ENCODE measurements around the gene KREMEN2. TPM values are rescaled to one million over a fixed set of nuclear protein-coding genes. Genes with fewer than 3 reads are reported as not detected.

The KREMEN2 gene
- total RNA-seq, 1 experiment from 2014 or later = not detected

GRCh38 chr16:3014971-3015370 lies 50.9 kb downstream of the KREMEN2 start:
- DNase-seq (ENCODE audit: low read depth in 1 of 2, low spot score in 2 of 2) = no peak

GRCh38 chr16:3015865-3016521 lies 51.9 kb downstream of the KREMEN2 start:
- DNase-seq (ENCODE audit: low read depth in 1 of 2, low spot score in 2 of 2) = no peak
- peaks cover 8% of the 10 kb centered on the region for H3K36me3 ChIP-seq
- H3K4me3 ChIP-seq = no peak overlapping the region
- H3K27ac ChIP-seq = no peak overlapping the region
- no peaks in the 10 kb centered on the region for H3K9me3 ChIP-seq (replicated peaks)
- peaks cover 30% of the 10 kb centered on the region for H3K27me3 ChIP-seq (replicated peaks)
- H3K4me1 ChIP-seq (replicated peaks) = peaks cover 3% of the 10 kb centered on the region

More at GRCh38 chr16:3014971-3015370, 50.9 kb downstream of the KREMEN2 start:
- H3K4me3 ChIP-seq = no peak overlapping the region
- no peaks in the 10 kb centered on the region for H3K36me3 ChIP-seq
- H3K27ac ChIP-seq = no peak overlapping the region
- peaks cover 37% of the 10 kb centered on the region for H3K27me3 ChIP-seq (replicated peaks)
- no peaks in the 10 kb centered on the region for H3K9me3 ChIP-seq (replicated peaks)
- peaks cover 3% of the 10 kb centered on the region for H3K4me1 ChIP-seq (replicated peaks)

- Histone ChIP-seq H3K4me3 (no peak overlapping the region), H3K9me3 (replicated peaks) (no peaks in the 10 kb centered on the region), H3K27me3 (replicated peaks) (peaks cover 22% of the 10 kb centered on the region), H3K4me1 (replicated peaks) (peaks cover 7% of the 10 kb centered on the region), H3K36me3 (peaks cover 22% of the 10 kb centered on the region), H3K27ac (no peak overlapping the region)
- no peak for DNase-seq (ENCODE audit: low read depth in 1 of 2, low spot score in 2 of 2)
Measured at GRCh38 chr16:3017344-3017743, 53.3 kb downstream of the KREMEN2 start.

Other genes with a start within 250 kb of the KREMEN2 start
- 0.37 TPM in 1 of 2 replicates, not detected in the other for gene PRSS27, start 244.1 kb upstream of the KREMEN2 start, total RNA-seq (2014; rRNA removed; shearing (Covaris generic))
- gene SRRM2, start 211.6 kb upstream of the KREMEN2 start, total RNA-seq (2014; rRNA removed; shearing (Covaris generic)) = 45.0 and 49.1 TPM in 2 replicates
- 311 and 727 TPM in 2 replicates for gene ELOB, start 187.0 kb upstream of the KREMEN2 start, total RNA-seq (2014; rRNA removed; shearing (Covaris generic))
- not detected in 2 replicates for gene PRSS33, start 176.7 kb upstream of the KREMEN2 start, total RNA-seq (2014; rRNA removed; shearing (Covaris generic))
- gene PRSS41, start 165.8 kb upstream of the KREMEN2 start, total RNA-seq (2014; rRNA removed; shearing (Covaris generic)) = not detected in 2 replicates
- not detected in 2 replicates for gene PRSS21, start 147.0 kb upstream of the KREMEN2 start, total RNA-seq (2014; rRNA removed; shearing (Covaris generic))
- 0.11 and 0.53 TPM in 2 replicates for gene ZG16B, start 134.0 kb upstream of the KREMEN2 start, total RNA-seq (2014; rRNA removed; shearing (Covaris generic))
- gene PRSS22, start 106.1 kb upstream of the KREMEN2 start, total RNA-seq (2014; rRNA removed; shearing (Covaris generic)) = not detected in 2 replicates
- gene FLYWCH2, start 81.1 kb upstream of the KREMEN2 start, total RNA-seq (2014; rRNA removed; shearing (Covaris generic)) = 72.0 and 82.4 TPM in 2 replicates
- 14.7 and 17.6 TPM in 2 replicates for gene FLYWCH1, start 52.3 kb upstream of the KREMEN2 start, total RNA-seq (2014; rRNA removed; shearing (Covaris generic))
- gene PAQR4, start 5.1 kb downstream of the KREMEN2 start, total RNA-seq (2014; rRNA removed; shearing (Covaris generic)) = 29.9 and 44.0 TPM in 2 replicates
- 66.4 and 80.8 TPM in 2 replicates for gene PKMYT1, start 16.2 kb downstream of the KREMEN2 start, total RNA-seq (2014; rRNA removed; shearing (Covaris generic))
- gene CLDN9, start 48.6 kb downstream of the KREMEN2 start, total RNA-seq (2014; rRNA removed; shearing (Covaris generic)) = not detected in 2 replicates
- gene CLDN6, start 53.9 kb downstream of the KREMEN2 start, total RNA-seq (2014; rRNA removed; shearing (Covaris generic)) = not detected in 2 replicates
- 545 and 625 TPM in 2 replicates for gene TNFRSF12A, start 56.1 kb downstream of the KREMEN2 start, total RNA-seq (2014; rRNA removed; shearing (Covaris generic))
- 16.2 and 30.6 TPM in 2 replicates for gene HCFC1R1, start 59.7 kb downstream of the KREMEN2 start, total RNA-seq (2014; rRNA removed; shearing (Covaris generic))
- gene THOC6, start 59.8 kb downstream of the KREMEN2 start, total RNA-seq (2014; rRNA removed; shearing (Covaris generic)) = 27.4 and 28.2 TPM in 2 replicates
- gene BICDL2, start 72.7 kb downstream of the KREMEN2 start, total RNA-seq (2014; rRNA removed; shearing (Covaris generic)) = not detected in 2 replicates
- 0.55 TPM in 1 of 2 replicates, not detected in the other for gene MMP25, start 82.3 kb downstream of the KREMEN2 start, total RNA-seq (2014; rRNA removed; shearing (Covaris generic))
- 99.8 and 160 TPM in 2 replicates for gene IL32, start 101.4 kb downstream of the KREMEN2 start, total RNA-seq (2014; rRNA removed; shearing (Covaris generic))
- gene ZSCAN10, start 135.0 kb downstream of the KREMEN2 start, total RNA-seq (2014; rRNA removed; shearing (Covaris generic)) = not detected in 2 replicates
- 13.8 and 15.3 TPM in 2 replicates for gene ZNF205, start 148.3 kb downstream of the KREMEN2 start, total RNA-seq (2014; rRNA removed; shearing (Covaris generic))
- gene ZNF213, start 170.8 kb downstream of the KREMEN2 start, total RNA-seq (2014; rRNA removed; shearing (Covaris generic)) = 2.6 and 3.8 TPM in 2 replicates
- gene OR1F1, start 223.9 kb downstream of the KREMEN2 start, total RNA-seq (2014; rRNA removed; shearing (Covaris generic)) = not detected in 2 replicates